D721Med (cell line): ENCODE data around the gene CGB2.
"Not testable (repeated sequence)": the region's sequence is repeated elsewhere in the genome, so short reads cannot be mapped to it uniquely, and the experiment has no call there.

ENCODE experiments used
- DNase-seq: peaks from one replicate; pipeline ENCODE4 v3.0.0; 2011; ENCODE audit warnings: low spot score; ENCODE audit not compliant: insufficient read length
- FAIRE-seq: peaks from 2 replicates; lab custom pipeline; 2011; peaks lifted over from hg19 to GRCh38; lab: Jason Lieb, UNC
- CTCF ChIP-seq: IDR thresholded peaks from 2 replicates; pipeline ENCODE4 v1.5.1; 2012; ENCODE audit warnings: mild to moderate bottlenecking, control low read depth; ENCODE audit not compliant: insufficient read depth; ENCODE audit errors: missing control alignments

Gene CGB2

GRCh38 chr19:49071860-49072547 lies 40.3 kb downstream of the CGB2 start:
- DNase-seq, result peak; percentile 22
- peak; percentile 5 for TF ChIP-seq CTCF
- no peak for FAIRE-seq

- FAIRE-seq, result no peak
- DNase-seq, result no peak
- peak; percentile 32 for TF ChIP-seq CTCF
These were observed 42.1 kb downstream of the CGB2 start for GRCh38 chr19:49073514-49074378.

- TF ChIP-seq CTCF, result peak; percentile 49
- not testable (repeated sequence) for FAIRE-seq, DNase-seq
These were observed 43.2 kb downstream of the CGB2 start for GRCh38 chr19:49074869-49075268.

- no peak for TF ChIP-seq CTCF
- DNase-seq (no peak), FAIRE-seq (no peak)
These were observed 48.7 kb downstream of the CGB2 start for GRCh38 chr19:49080392-49080791.

- DNase-seq (no peak), FAIRE-seq (no peak)
- no peak for TF ChIP-seq CTCF
These were observed 49.6 kb downstream of the CGB2 start for GRCh38 chr19:49081273-49081672.
